GM19467 (cell line): ENCODE measurements around the gene FAM111B.
"Not testable (repeated sequence)": the region's sequence is repeated elsewhere in the genome, so short reads cannot be mapped to it uniquely, and the experiment has no call there.

Experiments
- ATAC-seq: cut with Tn5 transposase; IDR thresholded peaks from one replicate; pipeline ENCODE4 v1.9.1; 2021; ENCODE audit warnings: mild to moderate bottlenecking, moderate library complexity; ENCODE audit not compliant: unreplicated experiment

FAM111B gene

GRCh38 chr11:59106363-59107336, at the start of gene FAM111B:
Gene FAM111B (plus strand): TSS chr11:59107237. CDS start chr11:59109626, 2,389 bp downstream.
- ATAC-seq, result peak; percentile 76

GRCh38 chr11:59058120-59059033, 48.7 kb upstream of the FAM111B start:
- ATAC-seq, result peak; percentile 95

GRCh38 chr11:59060096-59060495, 46.9 kb upstream of the FAM111B start:
- not testable (repeated sequence) for ATAC-seq

- no peak for ATAC-seq
Observed at GRCh38 chr11:59062602-59063529, 44.2 kb upstream of the FAM111B start.

GRCh38 chr11:59063996-59064727, 42.9 kb upstream of the FAM111B start:
- not testable (repeated sequence) for ATAC-seq

GRCh38 chr11:59069087-59069486, 38.0 kb upstream of the FAM111B start:
- no peak for ATAC-seq

- ATAC-seq, result peak; percentile 77
Observed at GRCh38 chr11:59076876-59077571, 30.0 kb upstream of the FAM111B start.

GRCh38 chr11:59078435-59078834, 28.6 kb upstream of the FAM111B start:
- ATAC-seq, result no peak

- ATAC-seq, result no peak
Observed at GRCh38 chr11:59079086-59079485, 28.0 kb upstream of the FAM111B start.

- not testable (repeated sequence) for ATAC-seq
Observed at GRCh38 chr11:59080421-59080820, 26.6 kb upstream of the FAM111B start.

GRCh38 chr11:59081430-59082020, 25.5 kb upstream of the FAM111B start:
- not testable (repeated sequence) for ATAC-seq

- not testable (repeated sequence) for ATAC-seq
Observed at GRCh38 chr11:59086007-59086406, 21.0 kb upstream of the FAM111B start, which contains the start of gene GLYATL1B. Gene GLYATL1B (plus strand): TSS chr11:59086307. CDS start chr11:59086307, 0 bp downstream.

- ATAC-seq, result no peak
Observed at GRCh38 chr11:59088162-59088561, 18.9 kb upstream of the FAM111B start.

GRCh38 chr11:59093576-59093975, 13.5 kb upstream of the FAM111B start:
- not testable (repeated sequence) for ATAC-seq

GRCh38 chr11:59095225-59095624, 11.8 kb upstream of the FAM111B start:
- peak; percentile 75 for ATAC-seq

- ATAC-seq, result not testable (repeated sequence)
Observed at GRCh38 chr11:59095972-59096575, 11.0 kb upstream of the FAM111B start.

- no peak for ATAC-seq
Observed at GRCh38 chr11:59097113-59097708, 9.8 kb upstream of the FAM111B start.

GRCh38 chr11:59097938-59098337, 9.1 kb upstream of the FAM111B start:
- not testable (repeated sequence) for ATAC-seq
